Measurements from ENCODE around the gene ADH6. TPM values are rescaled to one million over a fixed set of nuclear protein-coding genes. Genes with fewer than 3 reads are reported as not detected.

ADH6 gene
- total and polyA plus RNA-seq, 4 donors: 36.7 to 163 (median 107) TPM

- TF ChIP-seq HNF4G (IDR thresholded peaks at IDR 0.05): no peak
- TF ChIP-seq HNF4A (conservative IDR thresholded peaks at IDR 0.05): no peak
- no peak for TF ChIP-seq EGR1 (IDR thresholded peaks at IDR 0.05; ENCODE audit: low read depth in 2 of 2)
- TF ChIP-seq FOXA2 (IDR thresholded peaks at IDR 0.05): no peak
- TF ChIP-seq RAD21 (IDR thresholded peaks at IDR 0.05): no peak
- TF ChIP-seq TAF1 (conservative IDR thresholded peaks at IDR 0.05): no peak
- no peak for TF ChIP-seq SP1 (IDR thresholded peaks at IDR 0.05)
- no peak for TF ChIP-seq YY1 (IDR thresholded peaks at IDR 0.05)
- TF ChIP-seq NR2F2 (IDR thresholded peaks at IDR 0.05): no peak
- no peak for TF ChIP-seq CTCF (IDR thresholded peaks at IDR 0.05; ENCODE audit: low read depth, low read length, missing input control)
- TF ChIP-seq ZBTB33 (IDR thresholded peaks at IDR 0.05): no peak
- TF ChIP-seq FOXA1 (IDR thresholded peaks at IDR 0.05): no peak
- TF ChIP-seq JUND (IDR thresholded peaks at IDR 0.05): no peak
- no peak for TF ChIP-seq RXRA (IDR thresholded peaks at IDR 0.05)
- TF ChIP-seq GABPA (IDR thresholded peaks at IDR 0.05 in 1 of 2, conservative IDR thresholded peaks at IDR 0.05 in 1 of 2): no peak
- no peak for TF ChIP-seq MAX (IDR thresholded peaks at IDR 0.05)
- TF ChIP-seq, protein P1, sequence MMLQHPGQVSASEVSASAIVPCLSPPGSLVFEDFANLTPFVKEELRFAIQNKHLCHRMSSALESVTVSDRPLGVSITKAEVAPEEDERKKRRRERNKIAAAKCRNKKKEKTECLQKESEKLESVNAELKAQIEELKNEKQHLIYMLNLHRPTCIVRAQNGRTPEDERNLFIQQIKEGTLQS (IDR thresholded peaks at IDR 0.05): no peak
- TF ChIP-seq, protein P2, sequence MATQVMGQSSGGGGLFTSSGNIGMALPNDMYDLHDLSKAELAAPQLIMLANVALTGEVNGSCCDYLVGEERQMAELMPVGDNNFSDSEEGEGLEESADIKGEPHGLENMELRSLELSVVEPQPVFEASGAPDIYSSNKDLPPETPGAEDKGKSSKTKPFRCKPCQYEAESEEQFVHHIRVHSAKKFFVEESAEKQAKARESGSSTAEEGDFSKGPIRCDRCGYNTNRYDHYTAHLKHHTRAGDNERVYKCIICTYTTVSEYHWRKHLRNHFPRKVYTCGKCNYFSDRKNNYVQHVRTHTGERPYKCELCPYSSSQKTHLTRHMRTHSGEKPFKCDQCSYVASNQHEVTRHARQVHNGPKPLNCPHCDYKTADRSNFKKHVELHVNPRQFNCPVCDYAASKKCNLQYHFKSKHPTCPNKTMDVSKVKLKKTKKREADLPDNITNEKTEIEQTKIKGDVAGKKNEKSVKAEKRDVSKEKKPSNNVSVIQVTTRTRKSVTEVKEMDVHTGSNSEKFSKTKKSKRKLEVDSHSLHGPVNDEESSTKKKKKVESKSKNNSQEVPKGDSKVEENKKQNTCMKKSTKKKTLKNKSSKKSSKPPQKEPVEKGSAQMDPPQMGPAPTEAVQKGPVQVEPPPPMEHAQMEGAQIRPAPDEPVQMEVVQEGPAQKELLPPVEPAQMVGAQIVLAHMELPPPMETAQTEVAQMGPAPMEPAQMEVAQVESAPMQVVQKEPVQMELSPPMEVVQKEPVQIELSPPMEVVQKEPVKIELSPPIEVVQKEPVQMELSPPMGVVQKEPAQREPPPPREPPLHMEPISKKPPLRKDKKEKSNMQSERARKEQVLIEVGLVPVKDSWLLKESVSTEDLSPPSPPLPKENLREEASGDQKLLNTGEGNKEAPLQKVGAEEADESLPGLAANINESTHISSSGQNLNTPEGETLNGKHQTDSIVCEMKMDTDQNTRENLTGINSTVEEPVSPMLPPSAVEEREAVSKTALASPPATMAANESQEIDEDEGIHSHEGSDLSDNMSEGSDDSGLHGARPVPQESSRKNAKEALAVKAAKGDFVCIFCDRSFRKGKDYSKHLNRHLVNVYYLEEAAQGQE (IDR thresholded peaks at IDR 0.05): no peak
- H3K9me3 ChIP-seq (ENCODE audit: control insufficient read depth in 4 of 4, low read length in 3 of 4): no peaks in the 10 kb centered on the region
- H3K9ac ChIP-seq (ENCODE audit: low read depth in 1 of 2, low read length in 2 of 2): no peak overlapping the region
- no peak for DNase-seq (ENCODE audit: low spot score)
- H3K27ac ChIP-seq (ENCODE audit: low read depth in 1 of 2, low read length in 2 of 2): peak overlapping the region; percentile 67
- no peaks in the 10 kb centered on the region for H3K36me3 ChIP-seq (ENCODE audit: control insufficient read depth in 4 of 4, insufficient read depth in 3 of 4, low read depth in 1 of 4, low read length in 3 of 4)
- H3K4me3 ChIP-seq (ENCODE audit: low read depth in 1 of 3, low read length in 3 of 3): no peak overlapping the region
- WGBS: 50% methylated on average over 1 of the region's 1 CpG
- peaks cover 2 to 41% (median 31%) of the 10 kb centered on the region in 4 donors for H3K4me1 ChIP-seq (ENCODE audit: control insufficient read depth in 4 of 4, insufficient read depth in 4 of 4, low read length in 3 of 4)
- no peaks in the 10 kb centered on the region for H3K27me3 ChIP-seq (ENCODE audit: control insufficient read depth in 4 of 4, insufficient read depth in 4 of 4, low read length in 3 of 4)
These were observed 53.1 kb downstream of the ADH6 start for GRCh38 chr4:99165978-99166377.
